ENCODE results near the gene GLYR1.
A peak's percentile ranks its signal among the peaks of the same experiment; 100 is the strongest.

Gene GLYR1

GRCh38 chr16:4864728-4865127 is 17.6 kb upstream of the GLYR1 start:
- no peak for DNase-seq (ENCODE audit: low read depth, low spot score)
- H3K4me3 ChIP-seq (ENCODE audit: low read depth, low read length) = no peak overlapping the region
- in situ Hi-C loops (cut with HindIII; ENCODE audit: low sequenced_read_pairs) = no loop called here
- no peak for TF ChIP-seq CTCF (IDR thresholded peaks at IDR 0.05; ENCODE audit: low read depth, low read length)

GRCh38 chr16:4862639-4863038 is 15.6 kb upstream of the GLYR1 start:
- H3K4me3 ChIP-seq (ENCODE audit: low read depth, low read length) = no peak overlapping the region
- in situ Hi-C loops (cut with HindIII; ENCODE audit: low sequenced_read_pairs) = no loop called here
- DNase-seq (ENCODE audit: low read depth, low spot score) = no peak
- TF ChIP-seq CTCF (IDR thresholded peaks at IDR 0.05; ENCODE audit: low read depth, low read length) = no peak

GRCh38 chr16:4860727-4861342 is 13.7 kb upstream of the GLYR1 start:
- no peak for DNase-seq (ENCODE audit: low read depth, low spot score)
- in situ Hi-C loops (cut with HindIII; ENCODE audit: low sequenced_read_pairs) = no loop called here
- no peak overlapping the region for H3K4me3 ChIP-seq (ENCODE audit: low read depth, low read length)

GRCh38 chr16:4859900-4860255 is 12.8 kb upstream of the GLYR1 start:
- peak; percentile 64 for DNase-seq (ENCODE audit: low read depth, low spot score)
- no peak for TF ChIP-seq CTCF (IDR thresholded peaks at IDR 0.05; ENCODE audit: low read depth, low read length)
- H3K4me3 ChIP-seq (ENCODE audit: low read depth, low read length) = no peak overlapping the region
- in situ Hi-C loops (cut with HindIII; ENCODE audit: low sequenced_read_pairs) = no loop called here

More at GRCh38 chr16:4860727-4861342, 13.7 kb upstream of the GLYR1 start:
- no peak for TF ChIP-seq CTCF (IDR thresholded peaks at IDR 0.05; ENCODE audit: low read depth, low read length)

- peak; percentile 47 for DNase-seq (ENCODE audit: low read depth, low spot score)
- no peak overlapping the region for H3K4me3 ChIP-seq (ENCODE audit: low read depth, low read length)
- in situ Hi-C loops (cut with HindIII; ENCODE audit: low sequenced_read_pairs) = no loop called here
- TF ChIP-seq CTCF (IDR thresholded peaks at IDR 0.05; ENCODE audit: low read depth, low read length) = no peak
These were observed 12.3 kb upstream of the GLYR1 start for GRCh38 chr16:4859190-4859899.

GRCh38 chr16:4855804-4856203 is 8.7 kb upstream of the GLYR1 start:
- TF ChIP-seq CTCF (IDR thresholded peaks at IDR 0.05; ENCODE audit: low read depth, low read length) = no peak
- no peak for DNase-seq (ENCODE audit: low read depth, low spot score)
- in situ Hi-C loops (cut with HindIII; ENCODE audit: low sequenced_read_pairs) = no loop called here
- H3K4me3 ChIP-seq (ENCODE audit: low read depth, low read length) = no peak overlapping the region

Measured in astrocyte of the spinal cord (primary cell).